Lower leg skin (tissue), 3 donors: ENCODE measurements around the gene TESK2.
"Not testable (repeated sequence)": the region's sequence is repeated elsewhere in the genome, so short reads cannot be mapped to it uniquely, and the experiment has no call there.

Experiments
- CTCF ChIP-seq, 3 donors: fragments of 450-650 bp; IDR thresholded peaks; one replicate each; pipeline ENCODE4 v1.5.1; 2016; ENCODE audit warnings: antibody characterized with exemption in 3 of 3, mild to moderate bottlenecking in 3 of 3, moderate library complexity in 2 of 3
- POLR2A ChIP-seq, 2 donors: fragments of 450-650 bp; IDR thresholded peaks; one replicate each; pipeline ENCODE4 v1.6.1; 2016 to 2017; ENCODE audit warnings: antibody characterized with exemption in 2 of 2, mild to moderate bottlenecking in 1 of 2, moderate library complexity in 1 of 2

GRCh38 chr1:45360981-45361380 is 130.0 kb downstream of the TESK2 start:
- not testable (repeated sequence) for TF ChIP-seq CTCF, POLR2A (IDR thresholded peaks at IDR 0.05)
